WTC11 (cell line): Measurements from ENCODE around the gene IGFN1. TPM values are rescaled to one million over a fixed set of nuclear protein-coding genes. Genes with fewer than 3 reads are reported as not detected.

Source experiments
- ATAC-seq: fragments of 200-7000 bp; cut with Tn5 transposase; 2 replicates; pipeline ENCODE4 v1.10.0; 2021; ENCODE audit warnings: mild to moderate bottlenecking, moderate library complexity
- CTCF ChIA-PET: fragments of 300-600 bp; sonication (Branson Sonifier 250); formaldehyde crosslinking; loops from one replicate; lab custom pipeline; 2021; ENCODE audit warnings: antibody characterized with exemption; lab: Charles Lee
- POLR2A ChIA-PET: fragments of 350-600 bp; sonication (Branson Sonifier 250); formaldehyde crosslinking; loops from one replicate; lab custom pipeline; 2021; ENCODE audit warnings: antibody characterized with exemption; lab: Charles Lee
- DNase-seq: peaks from one replicate; pipeline ENCODE4 v3.0.0; 2021; ENCODE audit warnings: low spot score
- H3K27ac Mint-ChIP-seq: 2 replicates; pipeline ENCODE4 v1.8.0; 2021; ENCODE audit warnings: mixed read lengths
- H3K27me3 Mint-ChIP-seq: 2 replicates; pipeline ENCODE4 v1.8.0; 2021; ENCODE audit warnings: low read depth, mild to moderate bottlenecking, moderate library complexity, mixed read lengths
- H3K36me3 Mint-ChIP-seq: 2 replicates; pipeline ENCODE4 v1.8.0; 2021; ENCODE audit warnings: mixed read lengths
- H3K4me1 Mint-ChIP-seq: 2 replicates; pipeline ENCODE4 v1.8.0; 2022; ENCODE audit warnings: mixed read lengths
- H3K4me3 Mint-ChIP-seq: 2 replicates; pipeline ENCODE4 v1.8.0; 2021; ENCODE audit warnings: mild to moderate bottlenecking, moderate library complexity, mixed read lengths
- H3K9me3 Mint-ChIP-seq: 2 replicates; pipeline ENCODE4 v1.8.0; 2021; ENCODE audit warnings: mixed read lengths
- CDX4 ChIP-seq: fragments of 250-450 bp; sonication (Bioruptor Pico); IDR thresholded peaks from 2 replicates; pipeline ENCODE4 v1.9.0; 2021; ENCODE audit warnings: moderate library complexity, mild to moderate bottlenecking, inconsistent platforms, borderline replicate concordance
- CREM ChIP-seq: sonication (generic); formaldehyde crosslinking; IDR thresholded peaks from 2 replicates; pipeline ENCODE4 v1.8.1; 2022; ENCODE audit warnings: mild to moderate bottlenecking, missing genetic modification reagents, moderate library complexity
- ELF4 ChIP-seq: sonication (generic); formaldehyde crosslinking; IDR thresholded peaks from 2 replicates; pipeline ENCODE4 v1.8.1; 2022; ENCODE audit warnings: low read depth, mild to moderate bottlenecking, moderate library complexity, missing genetic modification reagents
- ETV6 ChIP-seq: sonication (generic); formaldehyde crosslinking; IDR thresholded peaks from 2 replicates; pipeline ENCODE4 v1.8.1; 2022; ENCODE audit warnings: mild to moderate bottlenecking, missing genetic modification reagents
- MXD4 ChIP-seq: fragments of 250-450 bp; sonication (Bioruptor Pico); IDR thresholded peaks from 2 replicates; pipeline ENCODE4 v1.8.0; 2021; ENCODE audit warnings: mild to moderate bottlenecking, moderate library complexity, borderline replicate concordance
- RORB ChIP-seq: fragments of 250-450 bp; sonication (Bioruptor Pico); IDR thresholded peaks from 2 replicates; pipeline ENCODE4 v1.9.0; 2021; ENCODE audit warnings: mild to moderate bottlenecking
- SMAD3 ChIP-seq: sonication (generic); formaldehyde crosslinking; IDR thresholded peaks from 2 replicates; pipeline ENCODE4 v1.8.0; 2022; ENCODE audit warnings: missing genetic modification reagents, mild to moderate bottlenecking, borderline replicate concordance
- SMAD4 ChIP-seq: sonication (generic); formaldehyde crosslinking; IDR thresholded peaks from 2 replicates; pipeline ENCODE4 v1.8.0; 2022; ENCODE audit warnings: mild to moderate bottlenecking, missing genetic modification reagents
- SOX15 ChIP-seq: fragments of 250-450 bp; sonication (Bioruptor Pico); IDR thresholded peaks from 2 replicates; pipeline ENCODE4 v1.9.0; 2021; ENCODE audit warnings: mild to moderate bottlenecking
- TP53 ChIP-seq: sonication (generic); formaldehyde crosslinking; IDR thresholded peaks from 2 replicates; pipeline ENCODE4 v1.8.1; 2023; ENCODE audit warnings: mild to moderate bottlenecking, missing genetic modification reagents
- USF1 ChIP-seq: sonication (generic); formaldehyde crosslinking; IDR thresholded peaks from 2 replicates; pipeline ENCODE4 v1.8.0; 2022; ENCODE audit warnings: mild to moderate bottlenecking, missing genetic modification reagents
- ZNF138 ChIP-seq: sonication (generic); formaldehyde crosslinking; conservative IDR thresholded peaks from 2 replicates; pipeline ENCODE4 v1.8.1; 2022; ENCODE audit warnings: mild to moderate bottlenecking, moderate library complexity, missing genetic modification reagents
- ZNF219 ChIP-seq: sonication (generic); formaldehyde crosslinking; IDR thresholded peaks from 2 replicates; pipeline ENCODE4 v1.8.0; 2023; ENCODE audit warnings: missing genetic modification reagents, mild to moderate bottlenecking, borderline replicate concordance
- ZNF423 ChIP-seq: fragments of 250-450 bp; sonication (Bioruptor Pico); IDR thresholded peaks from 2 replicates; pipeline ENCODE4 v2.1.2; 2022; ENCODE audit warnings: mild to moderate bottlenecking, moderate library complexity
- total RNA-seq: library from RNA; stranded (reverse); gene quantifications from 3 replicates; pipeline ENCODE4 v1.2.3, GENCODE V29; 2021
- TF ChIP-seq, protein P1 (sequence below): fragments of 250-450 bp; sonication (Bioruptor Pico); IDR thresholded peaks from 2 replicates; pipeline ENCODE4 v2.1.2; 2022; ENCODE audit warnings: mild to moderate bottlenecking, moderate library complexity
- TF ChIP-seq, protein P2 (sequence below): sonication (generic); formaldehyde crosslinking; conservative IDR thresholded peaks from 2 replicates; pipeline ENCODE4 v1.8.1; 2023; ENCODE audit warnings: mild to moderate bottlenecking, low read depth, missing genetic modification reagents, moderate library complexity
- TF ChIP-seq, protein P3 (sequence below): sonication (generic); formaldehyde crosslinking; IDR thresholded peaks from 2 replicates; pipeline ENCODE4 v1.8.0; 2022; ENCODE audit warnings: mild to moderate bottlenecking, missing genetic modification reagents

Gene IGFN1
- total RNA-seq, 1 experiment from 2014 or later = 0.11 TPM

DNA sequence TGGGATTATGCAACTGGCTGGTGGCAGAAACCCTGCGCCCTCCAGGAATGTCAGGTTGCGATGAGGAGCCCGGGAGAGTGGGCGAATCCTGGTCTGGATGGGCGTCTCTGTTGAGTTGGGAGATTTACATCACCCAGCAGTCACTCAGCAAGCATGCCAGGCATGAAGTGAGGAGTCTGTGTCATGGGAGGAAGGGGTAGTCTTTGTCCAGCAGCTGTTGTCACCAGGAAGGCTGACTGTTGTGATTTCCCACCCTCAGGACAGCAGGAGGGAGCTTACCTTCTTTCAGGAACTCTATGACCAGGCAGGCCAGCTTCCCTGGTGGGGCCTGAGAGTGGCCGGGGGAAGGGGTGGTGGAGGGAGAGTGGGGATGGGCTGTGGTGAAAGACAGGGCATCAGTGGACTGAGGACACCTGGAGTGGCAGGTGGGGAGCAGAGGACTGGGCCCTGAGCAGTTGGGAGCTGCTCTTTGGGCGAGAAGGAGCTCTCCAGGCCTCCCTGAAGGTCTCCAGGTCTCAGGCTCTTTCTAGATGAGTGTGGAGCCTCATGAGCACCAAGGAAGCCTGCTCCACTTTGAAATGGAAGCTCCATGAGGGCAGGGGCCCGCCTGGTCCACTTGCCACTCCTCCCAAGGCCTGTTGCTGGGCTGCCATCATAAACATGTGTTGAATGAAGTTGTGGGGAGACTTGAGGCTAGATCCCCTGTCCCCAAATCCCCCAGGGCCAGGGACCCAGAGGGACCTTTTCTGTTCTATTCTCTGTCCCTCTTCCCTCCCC lies 71.3 kb downstream of the IGFN1 start:
- TF ChIP-seq CREM (CRISPR knock-in tag) (no peak), ZNF219 (no peak), CDX4 (CRISPR knock-in tag) (no peak), MXD4 (CRISPR knock-in tag) (no peak), SMAD3 (CRISPR knock-in tag) (no peak), ZNF138 (CRISPR knock-in tag) (no peak), ETV6 (CRISPR knock-in tag) (no peak)
- TF ChIP-seq, all 79 proteins: peak for 0
- ATAC-seq = no peak
- no peak overlapping the region for H3K4me3 Mint-ChIP-seq
- no peak overlapping the region for H3K27ac Mint-ChIP-seq
- no peaks in the 10 kb centered on the region for H3K9me3 Mint-ChIP-seq
- no peak for DNase-seq
- H3K4me1 Mint-ChIP-seq = peaks cover 14% of the 10 kb centered on the region
- CTCF ChIA-PET = interaction anchor here (0.6 to 2.2 kb wide), 5 partner anchors 8 to 822 kb away, joined by 3 to 10 read pairs (median 8); no protein-coding TSS in a partner anchor
- no peaks in the 10 kb centered on the region for H3K36me3 Mint-ChIP-seq
- H3K27me3 Mint-ChIP-seq = peaks cover 11% of the 10 kb centered on the region
- POLR2A ChIA-PET = no interaction called here

DNA sequence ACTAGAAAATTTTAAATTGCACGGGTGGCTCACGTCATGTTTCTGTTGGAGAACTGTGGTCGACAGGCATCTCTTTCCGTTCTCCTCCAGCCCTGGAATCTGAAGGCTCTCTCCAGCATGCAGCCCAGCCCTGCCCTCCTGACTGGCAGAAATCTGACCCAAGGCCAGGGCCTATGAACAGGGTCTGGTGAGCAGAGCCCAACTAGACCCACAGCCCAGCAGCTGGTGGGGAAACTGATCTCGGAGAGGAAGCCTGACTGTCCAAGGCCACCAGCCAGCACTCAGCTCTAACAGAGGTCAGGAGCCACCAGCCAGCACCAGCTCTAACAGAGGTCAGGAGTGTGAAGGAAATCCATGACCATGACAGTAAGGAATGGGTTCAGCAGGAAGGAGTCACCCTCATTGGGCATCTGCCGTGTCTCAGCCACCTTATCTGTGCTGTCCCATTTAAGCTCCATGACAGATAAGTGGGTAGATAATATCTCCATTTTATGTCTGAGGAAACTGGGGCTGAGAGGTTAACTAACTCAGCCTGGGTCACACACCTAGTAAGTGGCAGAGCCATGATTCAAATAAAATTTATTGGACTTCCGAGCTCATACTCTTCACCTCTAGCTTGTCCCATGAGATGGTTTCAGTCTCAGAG lies 72.5 kb downstream of the IGFN1 start:
- TF ChIP-seq, protein P1, sequence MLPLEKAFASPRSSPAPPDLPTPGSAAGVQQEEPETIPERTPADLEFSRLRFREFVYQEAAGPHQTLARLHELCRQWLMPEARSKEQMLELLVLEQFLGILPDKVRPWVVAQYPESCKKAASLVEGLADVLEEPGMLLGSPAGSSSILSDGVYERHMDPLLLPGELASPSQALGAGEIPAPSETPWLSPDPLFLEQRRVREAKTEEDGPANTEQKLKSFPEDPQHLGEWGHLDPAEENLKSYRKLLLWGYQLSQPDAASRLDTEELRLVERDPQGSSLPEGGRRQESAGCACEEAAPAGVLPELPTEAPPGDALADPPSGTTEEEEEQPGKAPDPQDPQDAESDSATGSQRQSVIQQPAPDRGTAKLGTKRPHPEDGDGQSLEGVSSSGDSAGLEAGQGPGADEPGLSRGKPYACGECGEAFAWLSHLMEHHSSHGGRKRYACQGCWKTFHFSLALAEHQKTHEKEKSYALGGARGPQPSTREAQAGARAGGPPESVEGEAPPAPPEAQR (CRISPR knock-in tag) = no peak
- TF ChIP-seq TP53 (no peak), ZNF423 (no peak), SOX15 (CRISPR knock-in tag) (no peak), RORB (CRISPR knock-in tag) (no peak), SMAD4 (CRISPR knock-in tag) (no peak), USF1 (no peak), ELF4 (CRISPR knock-in tag) (no peak), CREM (CRISPR knock-in tag) (no peak)
- TF ChIP-seq, protein P2, sequence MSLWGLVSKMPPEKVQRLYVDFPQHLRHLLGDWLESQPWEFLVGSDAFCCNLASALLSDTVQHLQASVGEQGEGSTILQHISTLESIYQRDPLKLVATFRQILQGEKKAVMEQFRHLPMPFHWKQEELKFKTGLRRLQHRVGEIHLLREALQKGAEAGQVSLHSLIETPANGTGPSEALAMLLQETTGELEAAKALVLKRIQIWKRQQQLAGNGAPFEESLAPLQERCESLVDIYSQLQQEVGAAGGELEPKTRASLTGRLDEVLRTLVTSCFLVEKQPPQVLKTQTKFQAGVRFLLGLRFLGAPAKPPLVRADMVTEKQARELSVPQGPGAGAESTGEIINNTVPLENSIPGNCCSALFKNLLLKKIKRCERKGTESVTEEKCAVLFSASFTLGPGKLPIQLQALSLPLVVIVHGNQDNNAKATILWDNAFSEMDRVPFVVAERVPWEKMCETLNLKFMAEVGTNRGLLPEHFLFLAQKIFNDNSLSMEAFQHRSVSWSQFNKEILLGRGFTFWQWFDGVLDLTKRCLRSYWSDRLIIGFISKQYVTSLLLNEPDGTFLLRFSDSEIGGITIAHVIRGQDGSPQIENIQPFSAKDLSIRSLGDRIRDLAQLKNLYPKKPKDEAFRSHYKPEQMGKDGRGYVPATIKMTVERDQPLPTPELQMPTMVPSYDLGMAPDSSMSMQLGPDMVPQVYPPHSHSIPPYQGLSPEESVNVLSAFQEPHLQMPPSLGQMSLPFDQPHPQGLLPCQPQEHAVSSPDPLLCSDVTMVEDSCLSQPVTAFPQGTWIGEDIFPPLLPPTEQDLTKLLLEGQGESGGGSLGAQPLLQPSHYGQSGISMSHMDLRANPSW (CRISPR knock-in tag) = no peak
- TF ChIP-seq, protein P3, sequence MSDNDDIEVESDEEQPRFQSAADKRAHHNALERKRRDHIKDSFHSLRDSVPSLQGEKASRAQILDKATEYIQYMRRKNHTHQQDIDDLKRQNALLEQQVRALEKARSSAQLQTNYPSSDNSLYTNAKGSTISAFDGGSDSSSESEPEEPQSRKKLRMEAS (CRISPR knock-in tag) = no peak
- ChIA-PET POLR2A (no interaction called here), CTCF (interaction anchor here (1.2 to 2.2 kb wide), 5 partner anchors 9 to 173 kb away, joined by 3 to 10 read pairs (median 8); no protein-coding TSS in a partner anchor)
- Mint-ChIP-seq H3K27ac (no peak overlapping the region), H3K36me3 (no peaks in the 10 kb centered on the region), H3K27me3 (peaks cover 11% of the 10 kb centered on the region), H3K9me3 (no peaks in the 10 kb centered on the region), H3K4me1 (peaks cover 14% of the 10 kb centered on the region), H3K4me3 (no peak overlapping the region)
- DNase-seq = no peak
- no peak for ATAC-seq
